WTC11 (cell line): Measurements from ENCODE around the gene STRA8. TPM values are rescaled to one million over a fixed set of nuclear protein-coding genes. Genes with fewer than 3 reads are reported as not detected.

Experiments used
- ATAC-seq: fragments of 200-7000 bp; cut with Tn5 transposase; 2 replicates; pipeline ENCODE4 v1.10.0; 2021; ENCODE audit warnings: mild to moderate bottlenecking, moderate library complexity
- Bru-seq: library from RNA; stranded (reverse); fragments of 400-500 nt; gene quantifications from one replicate; lab custom pipeline; 2021; lab: Mats Ljungman, UMichigan
- CTCF ChIA-PET: fragments of 300-600 bp; sonication (Branson Sonifier 250); formaldehyde crosslinking; loops from one replicate; lab custom pipeline; 2021; ENCODE audit warnings: antibody characterized with exemption; lab: Charles Lee
- POLR2A ChIA-PET: fragments of 350-600 bp; sonication (Branson Sonifier 250); formaldehyde crosslinking; loops from one replicate; lab custom pipeline; 2021; ENCODE audit warnings: antibody characterized with exemption; lab: Charles Lee
- DNase-seq: peaks from one replicate; pipeline ENCODE4 v3.0.0; 2021; ENCODE audit warnings: low spot score
- H3K27ac Mint-ChIP-seq: 2 replicates; pipeline ENCODE4 v1.8.0; 2021; ENCODE audit warnings: mixed read lengths
- H3K27me3 Mint-ChIP-seq: 2 replicates; pipeline ENCODE4 v1.8.0; 2021; ENCODE audit warnings: low read depth, mild to moderate bottlenecking, moderate library complexity, mixed read lengths
- H3K36me3 Mint-ChIP-seq: 2 replicates; pipeline ENCODE4 v1.8.0; 2021; ENCODE audit warnings: mixed read lengths
- H3K4me1 Mint-ChIP-seq: 2 replicates; pipeline ENCODE4 v1.8.0; 2022; ENCODE audit warnings: mixed read lengths
- H3K4me3 Mint-ChIP-seq: 2 replicates; pipeline ENCODE4 v1.8.0; 2021; ENCODE audit warnings: mild to moderate bottlenecking, moderate library complexity, mixed read lengths
- H3K9me3 Mint-ChIP-seq: 2 replicates; pipeline ENCODE4 v1.8.0; 2021; ENCODE audit warnings: mixed read lengths
- ATF3 ChIP-seq: sonication (generic); formaldehyde crosslinking; conservative IDR thresholded peaks from 2 replicates; pipeline ENCODE4 v1.8.1; 2022; ENCODE audit warnings: mild to moderate bottlenecking, missing genetic modification reagents
- CREB1 ChIP-seq: sonication (generic); formaldehyde crosslinking; IDR thresholded peaks from 2 replicates; pipeline ENCODE4 v1.8.0; 2023; ENCODE audit warnings: mild to moderate bottlenecking, missing genetic modification reagents
- CTCF ChIP-seq: fragments of 200-600 bp; IDR thresholded peaks from 2 replicates; pipeline ENCODE4 v1.8.0; 2022; ENCODE audit warnings: antibody characterized with exemption
- FOXK1 ChIP-seq: sonication (generic); formaldehyde crosslinking; IDR thresholded peaks from 2 replicates; pipeline ENCODE4 v1.8.0; 2022; ENCODE audit warnings: mild to moderate bottlenecking, moderate library complexity, missing genetic modification reagents
- HMGA2 ChIP-seq: fragments of 250-450 bp; sonication (Bioruptor Pico); IDR thresholded peaks from 2 replicates; pipeline ENCODE4 v1.4.0; 2021; ENCODE audit warnings: mild to moderate bottlenecking, moderate library complexity
- IRF2 ChIP-seq: sonication (generic); formaldehyde crosslinking; IDR thresholded peaks from 2 replicates; pipeline ENCODE4 v1.8.0; 2022; ENCODE audit warnings: low read depth, missing genetic modification reagents, borderline replicate concordance
- MXD4 ChIP-seq: fragments of 250-450 bp; sonication (Bioruptor Pico); IDR thresholded peaks from 2 replicates; pipeline ENCODE4 v1.8.0; 2021; ENCODE audit warnings: mild to moderate bottlenecking, moderate library complexity, borderline replicate concordance
- MYBL2 ChIP-seq: sonication (generic); formaldehyde crosslinking; IDR thresholded peaks from 2 replicates; pipeline ENCODE4 v1.8.1; 2023; ENCODE audit warnings: mild to moderate bottlenecking, moderate library complexity, missing genetic modification reagents
- NFYB ChIP-seq: sonication (generic); formaldehyde crosslinking; conservative IDR thresholded peaks from 2 replicates; pipeline ENCODE4 v1.8.0; 2022; ENCODE audit warnings: low read depth, missing genetic modification reagents
- NR1H2 ChIP-seq: sonication (generic); formaldehyde crosslinking; IDR thresholded peaks from 2 replicates; pipeline ENCODE4 v1.9.0; 2021; ENCODE audit warnings: mild to moderate bottlenecking, moderate library complexity, missing genetic modification reagents
- SMAD4 ChIP-seq: sonication (generic); formaldehyde crosslinking; IDR thresholded peaks from 2 replicates; pipeline ENCODE4 v1.8.0; 2022; ENCODE audit warnings: mild to moderate bottlenecking, missing genetic modification reagents
- SOX15 ChIP-seq: fragments of 250-450 bp; sonication (Bioruptor Pico); IDR thresholded peaks from 2 replicates; pipeline ENCODE4 v1.9.0; 2021; ENCODE audit warnings: mild to moderate bottlenecking
- TP53 ChIP-seq: sonication (generic); formaldehyde crosslinking; IDR thresholded peaks from 2 replicates; pipeline ENCODE4 v1.8.1; 2023; ENCODE audit warnings: mild to moderate bottlenecking, missing genetic modification reagents
- ZNF232 ChIP-seq: sonication (generic); formaldehyde crosslinking; IDR thresholded peaks from 2 replicates; pipeline ENCODE4 v1.8.0; 2022; ENCODE audit warnings: mild to moderate bottlenecking, missing genetic modification reagents
- ZSCAN18 ChIP-seq: fragments of 250-450 bp; sonication (Bioruptor Pico); IDR thresholded peaks from 2 replicates; pipeline ENCODE4 v2.1.2; 2022; ENCODE audit warnings: mild to moderate bottlenecking, moderate library complexity
- long read RNA-seq, 3 experiments: library from RNA in 1 of 3; library from capped mRNA in 1 of 3; library from polyadenylated mRNA in 1 of 3; unstranded in 2 of 3; stranded (forward) in 1 of 3; transcript quantifications; one replicate each; pipeline ENCODE4 v2.0.0, GENCODE V29; 2021
- total RNA-seq: library from RNA; stranded (reverse); gene quantifications from 3 replicates; pipeline ENCODE4 v1.2.3, GENCODE V29; 2021
- TF ChIP-seq, protein P1 (sequence below): sonication (generic); formaldehyde crosslinking; conservative IDR thresholded peaks from 2 replicates; pipeline ENCODE4 v1.8.1; 2023; ENCODE audit warnings: mild to moderate bottlenecking, low read depth, missing genetic modification reagents, moderate library complexity

STRA8 gene, protein sequence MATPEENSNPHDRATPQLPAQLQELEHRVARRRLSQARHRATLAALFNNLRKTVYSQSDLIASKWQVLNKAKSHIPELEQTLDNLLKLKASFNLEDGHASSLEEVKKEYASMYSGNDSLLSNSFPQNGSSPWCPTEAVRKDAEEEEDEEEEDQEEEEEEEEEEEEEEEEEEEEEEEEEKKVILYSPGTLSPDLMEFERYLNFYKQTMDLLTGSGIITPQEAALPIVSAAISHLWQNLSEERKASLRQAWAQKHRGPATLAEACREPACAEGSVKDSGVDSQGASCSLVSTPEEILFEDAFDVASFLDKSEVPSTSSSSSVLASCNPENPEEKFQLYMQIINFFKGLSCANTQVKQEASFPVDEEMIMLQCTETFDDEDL
- not detected in 3 replicates for total RNA-seq
- Bru-seq, nascent RNA = percentile 2 among the genes with signal in this experiment
- long read RNA-seq, experiment 1 = 0 reads
- long read RNA-seq, experiment 2 = 0 reads
- long read RNA-seq, experiment 3 = 0 reads

GRCh38 chr7:135233570-135233969 lies at the start of gene STRA8:
STRA8 (plus strand) TSS chr7:135233838; CDS start chr7:135240525, 6,687 bp downstream.
- H3K9me3 Mint-ChIP-seq = no peaks in the 10 kb centered on the region; the same call in 1 of the 2 replicates
- H3K27me3 Mint-ChIP-seq = no peaks in the 10 kb centered on the region
- H3K36me3 Mint-ChIP-seq = no peaks in the 10 kb centered on the region
- H3K4me1 Mint-ChIP-seq = no peaks in the 10 kb centered on the region
- TF ChIP-seq FOXK1 = no peak
- peak; percentile 23; the same call in 1 of the 2 replicates for TF ChIP-seq NFYB
- ATAC-seq (peak; percentile 10), DNase-seq (no peak)
- POLR2A ChIA-PET = no interaction called here
- H3K4me3 Mint-ChIP-seq = no peak within 1 kb of the TSS
- CTCF ChIA-PET = interaction anchor here (1.3 to 1.6 kb wide), 3 partner anchors 41 to 247 kb away, joined by 4 to 7 read pairs (median 5); partner anchors contain the start of gene AGBL3
- no peak within 1 kb of the TSS for H3K27ac Mint-ChIP-seq

GRCh38 chr7:135184254-135184841 lies 49.3 kb upstream of the STRA8 start:
- H3K9me3 Mint-ChIP-seq = peaks cover 41% of the 10 kb centered on the region
- DNase-seq (no peak), ATAC-seq (no peak)
- ChIA-PET POLR2A (no interaction called here), CTCF (no interaction called here)
- no peaks in the 10 kb centered on the region for H3K4me1 Mint-ChIP-seq
- no peaks in the 10 kb centered on the region for H3K27me3 Mint-ChIP-seq
- no peak overlapping the region for H3K4me3 Mint-ChIP-seq
- H3K36me3 Mint-ChIP-seq = peaks cover 66% of the 10 kb centered on the region
- H3K27ac Mint-ChIP-seq = no peak overlapping the region
- TF ChIP-seq, protein P1, sequence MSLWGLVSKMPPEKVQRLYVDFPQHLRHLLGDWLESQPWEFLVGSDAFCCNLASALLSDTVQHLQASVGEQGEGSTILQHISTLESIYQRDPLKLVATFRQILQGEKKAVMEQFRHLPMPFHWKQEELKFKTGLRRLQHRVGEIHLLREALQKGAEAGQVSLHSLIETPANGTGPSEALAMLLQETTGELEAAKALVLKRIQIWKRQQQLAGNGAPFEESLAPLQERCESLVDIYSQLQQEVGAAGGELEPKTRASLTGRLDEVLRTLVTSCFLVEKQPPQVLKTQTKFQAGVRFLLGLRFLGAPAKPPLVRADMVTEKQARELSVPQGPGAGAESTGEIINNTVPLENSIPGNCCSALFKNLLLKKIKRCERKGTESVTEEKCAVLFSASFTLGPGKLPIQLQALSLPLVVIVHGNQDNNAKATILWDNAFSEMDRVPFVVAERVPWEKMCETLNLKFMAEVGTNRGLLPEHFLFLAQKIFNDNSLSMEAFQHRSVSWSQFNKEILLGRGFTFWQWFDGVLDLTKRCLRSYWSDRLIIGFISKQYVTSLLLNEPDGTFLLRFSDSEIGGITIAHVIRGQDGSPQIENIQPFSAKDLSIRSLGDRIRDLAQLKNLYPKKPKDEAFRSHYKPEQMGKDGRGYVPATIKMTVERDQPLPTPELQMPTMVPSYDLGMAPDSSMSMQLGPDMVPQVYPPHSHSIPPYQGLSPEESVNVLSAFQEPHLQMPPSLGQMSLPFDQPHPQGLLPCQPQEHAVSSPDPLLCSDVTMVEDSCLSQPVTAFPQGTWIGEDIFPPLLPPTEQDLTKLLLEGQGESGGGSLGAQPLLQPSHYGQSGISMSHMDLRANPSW (CRISPR knock-in tag) = no peak
- TF ChIP-seq TP53 (CRISPR knock-in tag) (no peak), ATF3 (CRISPR knock-in tag) (no peak), CTCF (no peak), IRF2 (no peak), CREB1 (no peak), ZNF232 (no peak), MXD4 (no peak), NR1H2 (CRISPR knock-in tag) (no peak), ZSCAN18 (CRISPR knock-in tag) (no peak), MYBL2 (no peak), SMAD4 (CRISPR knock-in tag) (no peak), HMGA2 (CRISPR knock-in tag) (no peak), SOX15 (CRISPR knock-in tag) (no peak)
